ENCODE data around the gene ADGRV1.

GRCh38 chr5:91007780-91008402 is 449.3 kb downstream of the ADGRV1 start:
- no peak for TF ChIP-seq POLR2A (IDR thresholded peaks at IDR 0.05)
- no peak for TF ChIP-seq CTCF (IDR thresholded peaks at IDR 0.05)
